H9 (cell line): ENCODE measurements around the gene NRP2. TPM values are rescaled to one million over a fixed set of nuclear protein-coding genes. Genes with fewer than 3 reads are reported as not detected.

Source experiments
- DNase-seq: peaks from one replicate; pipeline ENCODE4 v3.0.0-alpha.2; 2017
- H2AFZ ChIP-seq: one replicate; pipeline ENCODE4 v1.6.1; 2013; ENCODE audit warnings: mild to moderate bottlenecking, low read length, control low read depth, moderate library complexity
- H2AK5ac ChIP-seq: 2 replicates; pipeline ENCODE4 v1.6.1; 2013; ENCODE audit warnings: low read length, control low read depth, mixed read lengths; ENCODE audit not compliant: insufficient read length
- H2BK120ac ChIP-seq: one replicate; pipeline ENCODE4 v1.6.1; 2013; ENCODE audit warnings: low read depth, mild to moderate bottlenecking, low read length, control low read depth, inconsistent platforms; ENCODE audit not compliant: poor library complexity, severe bottlenecking
- H2BK12ac ChIP-seq: 2 replicates; pipeline ENCODE4 v1.6.1; 2013; ENCODE audit warnings: low read length, control low read depth, mixed read lengths, low read depth; ENCODE audit not compliant: insufficient read length
- H2BK15ac ChIP-seq: 2 replicates; pipeline ENCODE4 v1.6.1; 2013; ENCODE audit warnings: low read depth, low read length, control low read depth
- H2BK20ac ChIP-seq: one replicate; pipeline ENCODE4 v1.6.1; 2013; ENCODE audit warnings: low read depth, mild to moderate bottlenecking, low read length, control low read depth, inconsistent platforms; ENCODE audit not compliant: poor library complexity, severe bottlenecking
- H2BK5ac ChIP-seq: 2 replicates; pipeline ENCODE4 v1.6.1; 2013; ENCODE audit warnings: low read length, control low read depth, mixed read lengths; ENCODE audit not compliant: insufficient read length
- H3K14ac ChIP-seq: 2 replicates; pipeline ENCODE4 v1.6.1; 2013; ENCODE audit warnings: low read length, control low read depth; ENCODE audit not compliant: insufficient read depth
- H3K18ac ChIP-seq: 2 replicates; pipeline ENCODE4 v1.6.1; 2013; ENCODE audit warnings: low read depth, mild to moderate bottlenecking, mixed read lengths, low read length, control low read depth; ENCODE audit not compliant: insufficient read length
- H3K23ac ChIP-seq: 2 replicates; pipeline ENCODE4 v1.6.1; 2013; ENCODE audit warnings: low read length, control low read depth, mixed read lengths, low read depth; ENCODE audit not compliant: insufficient read length
- H3K23me2 ChIP-seq: 2 replicates; pipeline ENCODE4 v1.6.1; 2013; ENCODE audit warnings: low read depth, mild to moderate bottlenecking, mixed read lengths, low read length, control low read depth; ENCODE audit not compliant: insufficient read length, poor library complexity, severe bottlenecking
- H3K27ac ChIP-seq: 2 replicates; pipeline ENCODE4 v1.5.1; 2013; ENCODE audit warnings: low read length, control low read depth, mixed read lengths, low read depth; ENCODE audit not compliant: insufficient read length
- H3K27me3 ChIP-seq: 2 replicates; pipeline ENCODE4 v1.6.1; 2013; ENCODE audit warnings: low read length, control low read depth, inconsistent platforms; ENCODE audit not compliant: insufficient read depth
- H3K4ac ChIP-seq: 2 replicates; pipeline ENCODE4 v1.6.1; 2013; ENCODE audit warnings: low read depth, mild to moderate bottlenecking, control low read depth, inconsistent platforms, low read length, moderate library complexity
- H3K4me1 ChIP-seq: 2 replicates; pipeline ENCODE4 v1.6.1; 2013; ENCODE audit warnings: low read length, control low read depth, inconsistent platforms; ENCODE audit not compliant: insufficient read depth
- H3K4me2 ChIP-seq: 2 replicates; pipeline ENCODE4 v1.6.1; 2013; ENCODE audit warnings: low read length, control low read depth, mixed read lengths; ENCODE audit not compliant: insufficient read length, insufficient read depth
- H3K56ac ChIP-seq: 2 replicates; pipeline ENCODE4 v1.6.1; 2013; ENCODE audit warnings: low read depth, mild to moderate bottlenecking, mixed read lengths, low read length, control low read depth; ENCODE audit not compliant: insufficient read length
- H3K79me1 ChIP-seq: 2 replicates; pipeline ENCODE4 v1.6.1; 2013; ENCODE audit warnings: low read depth, mild to moderate bottlenecking, moderate library complexity, low read length, control low read depth, inconsistent platforms; ENCODE audit not compliant: insufficient read depth, poor library complexity, severe bottlenecking
- H3K79me2 ChIP-seq: 2 replicates; pipeline ENCODE4 v1.6.1; 2013; ENCODE audit warnings: low read length, control low read depth, inconsistent platforms; ENCODE audit not compliant: insufficient read depth
- H3K9ac ChIP-seq: 2 replicates; pipeline ENCODE4 v1.6.1; 2013; ENCODE audit warnings: low read length, control low read depth, mixed read lengths; ENCODE audit not compliant: insufficient read length; ENCODE audit errors: extremely low read depth
- H3K9me3 ChIP-seq: one replicate; pipeline ENCODE4 v1.6.1; 2013; ENCODE audit warnings: low read depth, low read length, inconsistent platforms; ENCODE audit not compliant: control insufficient read depth
- H3T11ph ChIP-seq: one replicate; pipeline ENCODE4 v1.6.1; 2013; ENCODE audit warnings: mild to moderate bottlenecking, low read length, control low read depth, inconsistent platforms
- H4K20me1 ChIP-seq: one replicate; pipeline ENCODE4 v1.6.1; 2013; ENCODE audit not compliant: control insufficient read depth, insufficient read length, insufficient read depth
- H4K5ac ChIP-seq: 2 replicates; pipeline ENCODE4 v1.6.1; 2013; ENCODE audit warnings: low read depth, mild to moderate bottlenecking, mixed read lengths, low read length, control low read depth; ENCODE audit not compliant: insufficient read length
- H4K8ac ChIP-seq: replicated peaks from 2 replicates; pipeline ENCODE4 v1.6.1; 2013; ENCODE audit warnings: low read length, control low read depth, mixed read lengths, low read depth; ENCODE audit not compliant: insufficient read length
- H4K91ac ChIP-seq: 2 replicates; pipeline ENCODE4 v1.6.1; 2013; ENCODE audit warnings: low read depth, mild to moderate bottlenecking, moderate library complexity, mixed read lengths, low read length, control low read depth; ENCODE audit not compliant: insufficient read length
- H3K27ac Mint-ChIP-seq, 3 experiments: 2 replicates in 2 of 3; 3 replicates in 1 of 3; pipeline ENCODE4 v1.8.0; 2020 to 2021; ENCODE audit warnings: mixed read lengths in 3 of 3, mild to moderate bottlenecking in 1 of 3, moderate library complexity in 1 of 3
- H3K27me3 Mint-ChIP-seq: 2 replicates; pipeline ENCODE4 v1.8.0; 2021; ENCODE audit warnings: low read depth, mild to moderate bottlenecking, moderate library complexity, mixed read lengths
- H3K36me3 Mint-ChIP-seq, 3 experiments: 2 replicates in 2 of 3; 3 replicates in 1 of 3; pipeline ENCODE4 v1.8.0; 2020 to 2021; ENCODE audit warnings: low read depth in 3 of 3, mixed read lengths in 3 of 3; ENCODE audit not compliant: insufficient read depth in 1 of 3
- H3K4me1 Mint-ChIP-seq, 2 experiments: 2 replicates each; pipeline ENCODE4 v1.8.0; 2020; ENCODE audit warnings: mixed read lengths in 2 of 2
- H3K4me3 Mint-ChIP-seq, 2 experiments: 2 replicates in 1 of 2; 3 replicates in 1 of 2; pipeline ENCODE4 v1.8.0; 2020 to 2021; ENCODE audit warnings: mild to moderate bottlenecking in 2 of 2, mixed read lengths in 2 of 2, moderate library complexity in 1 of 2
- H3K9me3 Mint-ChIP-seq, 2 experiments: 2 replicates in 1 of 2; 3 replicates in 1 of 2; pipeline ENCODE4 v1.8.0; 2020; ENCODE audit warnings: mild to moderate bottlenecking in 2 of 2, mixed read lengths in 2 of 2, moderate library complexity in 1 of 2
- WGBS: extraction: QIAGEN DNeasy Blood & Tissue Kit; methylation state at CpG from one replicate; pipeline ENCODE4 v1.1.7; 2013; ENCODE audit warnings: missing lambda C conversion rate, low lambda C conversion rate, mixed read lengths; ENCODE audit not compliant: insufficient read length; ENCODE audit errors: extremely low coverage; 5-methylcytosine and 5-hydroxymethylcytosine counted together
- total RNA-seq: library from RNA; stranded (reverse); gene quantifications from 2 replicates; pipeline ENCODE4 v1.2.1, GENCODE V29; 2021
- TF ChIP-seq, protein P1 (sequence below): fragments of 200-600 bp; sonication (generic); conservative IDR thresholded peaks from 3 replicates; pipeline ENCODE4 v1.8.0; 2021; ENCODE audit warnings: antibody characterized with exemption, mild to moderate bottlenecking

The NRP2 gene
- total RNA-seq, 1 experiment from 2014 or later: 19.7 TPM

DNA sequence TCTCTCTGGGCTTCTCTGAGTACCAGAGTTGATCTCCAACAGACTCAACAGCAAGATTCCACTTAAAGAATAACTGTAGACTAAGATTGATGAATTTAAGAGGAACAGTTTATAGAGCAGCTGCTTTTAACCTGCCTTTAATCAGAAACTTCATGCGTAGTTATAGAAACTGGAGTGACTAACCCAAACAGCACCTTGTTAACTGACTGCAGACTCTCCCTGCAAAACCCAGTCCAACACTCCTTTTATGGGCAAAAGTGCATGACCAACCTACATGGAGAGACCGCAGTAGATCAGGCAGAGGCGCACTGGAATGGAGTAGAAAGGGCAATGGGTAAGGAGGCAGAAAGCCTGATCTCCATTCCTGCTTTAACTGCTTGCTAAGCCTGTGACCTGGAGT is 110.6 kb downstream of the NRP2 start:
- Mint-ChIP-seq H3K27me3 (no peaks in the 10 kb centered on the region), H3K36me3 (peaks cover 14 to 29% (median 15%) of the 10 kb centered on the region in 3 experiments), H3K9me3 (peaks cover 0 to 3% of the 10 kb centered on the region in 2 experiments; a peak in 2 of 5 replicates), H3K4me3 (no peak overlapping the region), H3K27ac (no peak overlapping the region; a peak in 1 of 7 replicates), H3K4me1 (peaks cover 17 to 26% of the 10 kb centered on the region in 2 experiments)
- H4K5ac ChIP-seq: no peak overlapping the region
- no peak overlapping the region for H3K4me2 ChIP-seq
- H2BK5ac ChIP-seq: no peak overlapping the region
- H3K4ac ChIP-seq: no peak overlapping the region
- no peaks in the 10 kb centered on the region for H3K79me2 ChIP-seq
- no peak overlapping the region for H3K14ac ChIP-seq
- peaks cover 6% of the 10 kb centered on the region for H3K4me1 ChIP-seq
- no peak overlapping the region for H2BK120ac ChIP-seq
- no peak overlapping the region for H3K18ac ChIP-seq
- H3K9ac ChIP-seq: no peak overlapping the region
- no peak overlapping the region for H2BK12ac ChIP-seq
- H3K56ac ChIP-seq: no peak overlapping the region
- no peak overlapping the region for H4K91ac ChIP-seq
- no peak overlapping the region for H4K8ac ChIP-seq
- no peak overlapping the region for H3T11ph ChIP-seq
- H4K20me1 ChIP-seq: no peaks in the 10 kb centered on the region
- H2AFZ ChIP-seq: no peak overlapping the region
- no peaks in the 10 kb centered on the region for H3K79me1 ChIP-seq
- TF ChIP-seq, protein P1, sequence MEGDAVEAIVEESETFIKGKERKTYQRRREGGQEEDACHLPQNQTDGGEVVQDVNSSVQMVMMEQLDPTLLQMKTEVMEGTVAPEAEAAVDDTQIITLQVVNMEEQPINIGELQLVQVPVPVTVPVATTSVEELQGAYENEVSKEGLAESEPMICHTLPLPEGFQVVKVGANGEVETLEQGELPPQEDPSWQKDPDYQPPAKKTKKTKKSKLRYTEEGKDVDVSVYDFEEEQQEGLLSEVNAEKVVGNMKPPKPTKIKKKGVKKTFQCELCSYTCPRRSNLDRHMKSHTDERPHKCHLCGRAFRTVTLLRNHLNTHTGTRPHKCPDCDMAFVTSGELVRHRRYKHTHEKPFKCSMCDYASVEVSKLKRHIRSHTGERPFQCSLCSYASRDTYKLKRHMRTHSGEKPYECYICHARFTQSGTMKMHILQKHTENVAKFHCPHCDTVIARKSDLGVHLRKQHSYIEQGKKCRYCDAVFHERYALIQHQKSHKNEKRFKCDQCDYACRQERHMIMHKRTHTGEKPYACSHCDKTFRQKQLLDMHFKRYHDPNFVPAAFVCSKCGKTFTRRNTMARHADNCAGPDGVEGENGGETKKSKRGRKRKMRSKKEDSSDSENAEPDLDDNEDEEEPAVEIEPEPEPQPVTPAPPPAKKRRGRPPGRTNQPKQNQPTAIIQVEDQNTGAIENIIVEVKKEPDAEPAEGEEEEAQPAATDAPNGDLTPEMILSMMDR: no peak
- H2BK15ac ChIP-seq: no peak overlapping the region
- no peak overlapping the region for H2BK20ac ChIP-seq
- no peak overlapping the region for H2AK5ac ChIP-seq
- WGBS: no CpG with 5 or more reads among the region's 3 CpGs
- no peak overlapping the region for H3K27ac ChIP-seq
- no peak overlapping the region for H3K23ac ChIP-seq
- no peaks in the 10 kb centered on the region for H3K23me2 ChIP-seq
- H3K27me3 ChIP-seq: no peaks in the 10 kb centered on the region
- DNase-seq: no peak
- H3K9me3 ChIP-seq: no peaks in the 10 kb centered on the region
